GM23248 (cell line): ENCODE results near the gene SPATA16.

Source experiments
- EZH2 ChIP-seq: fragments of 200-600 bp; sonication (generic); IDR thresholded peaks from 2 replicates; pipeline ENCODE4 v1.6.1; 2018; ENCODE audit warnings: antibody characterized with exemption, mild to moderate bottlenecking; ENCODE audit not compliant: insufficient read depth, poor library complexity, severe bottlenecking
- EZH2phosphoT487 ChIP-seq: fragments of 200-600 bp; sonication (generic); IDR thresholded peaks from 2 replicates; pipeline ENCODE4 v1.6.1; 2018; ENCODE audit warnings: antibody characterized with exemption, moderate library complexity, mild to moderate bottlenecking, low read depth; ENCODE audit not compliant: insufficient read depth

- TF ChIP-seq EZH2 (no peak), EZH2phosphoT487 (no peak)
These were observed 91.7 kb downstream of the SPATA16 start for GRCh38 chr3:173049360-173049759.
